Tibial nerve (tissue), 4 donors: ENCODE measurements around the gene MTA2. TPM values are rescaled to one million over a fixed set of nuclear protein-coding genes. Genes with fewer than 3 reads are reported as not detected.

Experiments used
- DNase-seq, 2 donors: peaks; one replicate each; pipeline ENCODE4 v3.0.0-alpha.2; 2019; ENCODE audit warnings: low spot score in 2 of 2
- H3K27ac ChIP-seq, 4 donors: fragments of 200-600 bp; sonication (generic) in 3 of 4; one replicate each; pipeline ENCODE4 v1.5.1; 2017 to 2019; ENCODE audit warnings: mild to moderate bottlenecking in 1 of 4
- H3K27me3 ChIP-seq, 2 donors: fragments of 200-600 bp; sonication (generic) in 1 of 2; one replicate each; pipeline versions ENCODE4 v1.5.1 to v1.6.0; 2017 to 2019
- H3K36me3 ChIP-seq, 3 donors: fragments of 200-600 bp; sonication (generic); one replicate each; pipeline ENCODE4 v1.5.1; 2018 to 2019
- H3K4me1 ChIP-seq, 4 donors: fragments of 200-600 bp; sonication (generic) in 3 of 4; one replicate each; pipeline ENCODE4 v1.5.1; 2017 to 2019
- H3K4me3 ChIP-seq, 4 donors: fragments of 200-600 bp; sonication (generic) in 3 of 4; one replicate each; pipeline ENCODE4 v1.5.1; 2017 to 2019; ENCODE audit warnings: mild to moderate bottlenecking in 1 of 4, moderate library complexity in 1 of 4
- H3K9me3 ChIP-seq, 4 donors: fragments of 200-600 bp; sonication (generic) in 3 of 4; one replicate each; pipeline ENCODE4 v1.5.1; 2017 to 2019
- EP300 ChIP-seq, 2 donors: sonication (generic); formaldehyde crosslinking; IDR thresholded peaks; one replicate each; pipeline ENCODE4 v1.6.1; 2017; ENCODE audit warnings: antibody characterized with exemption in 2 of 2, mild to moderate bottlenecking in 1 of 2
- POLR2A ChIP-seq, 2 donors: fragments of 450-650 bp; IDR thresholded peaks; one replicate each; pipeline ENCODE4 v1.6.1; 2017; ENCODE audit warnings: antibody characterized with exemption in 2 of 2, mild to moderate bottlenecking in 2 of 2, moderate library complexity in 2 of 2
- WGBS, 2 donors: methylation state at CpG; one replicate each; pipeline ENCODE4 v1.1.5; 2018; 5-methylcytosine and 5-hydroxymethylcytosine counted together
- total RNA-seq, 4 donors: library from RNA; depleted of rRNA; stranded (reverse); fragments of >200 nt; gene quantifications; one replicate each; pipeline ENCODE4 v1.1.0, GENCODE V29; 2016
- TF ChIP-seq, protein P1 (sequence below), 5 experiments: fragments of 200-600 bp in 3 of 5; fragments of 450-650 bp in 2 of 5; sonication (generic) in 3 of 5; IDR thresholded peaks; one replicate each; pipeline ENCODE4 v1.5.1; 2016 to 2019; ENCODE audit warnings: antibody characterized with exemption in 5 of 5, mild to moderate bottlenecking in 3 of 5, moderate library complexity in 2 of 5

Gene MTA2
- total RNA-seq, 4 donors from 2014 or later: 79.5 to 95.3 (median 88.8) TPM

DNA sequence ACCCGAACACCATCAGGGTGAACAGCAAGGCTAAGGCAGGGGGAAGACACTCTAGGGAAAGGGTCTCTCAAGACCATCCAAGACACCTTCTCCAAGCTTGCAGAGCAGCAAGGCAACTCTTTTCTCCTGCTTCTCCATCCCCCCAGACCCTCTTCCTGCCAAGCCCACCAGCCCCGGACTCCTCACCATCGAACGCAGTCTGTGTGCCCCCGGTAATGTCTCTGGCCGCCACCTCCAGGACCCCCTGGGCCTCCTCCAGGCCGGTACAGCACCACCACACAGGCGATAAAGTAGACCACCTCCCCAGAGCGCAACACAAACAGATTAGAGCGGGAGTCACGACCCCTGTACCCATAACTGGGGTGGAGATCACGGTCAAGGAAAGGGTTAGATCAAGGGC is 7.1 kb upstream of the MTA2 start:
- H3K9me3 ChIP-seq: no peaks in the 10 kb centered on the region
- no peak overlapping the region for H3K27ac ChIP-seq
- peaks cover 0 to 72% (median 0%) of the 10 kb centered on the region in 3 donors for H3K36me3 ChIP-seq
- no peak overlapping the region for H3K4me3 ChIP-seq
- no peak for DNase-seq
- TF ChIP-seq POLR2A (IDR thresholded peaks at IDR 0.05) (no peak), EP300 (IDR thresholded peaks at IDR 0.05) (no peak)
- TF ChIP-seq, protein P1, sequence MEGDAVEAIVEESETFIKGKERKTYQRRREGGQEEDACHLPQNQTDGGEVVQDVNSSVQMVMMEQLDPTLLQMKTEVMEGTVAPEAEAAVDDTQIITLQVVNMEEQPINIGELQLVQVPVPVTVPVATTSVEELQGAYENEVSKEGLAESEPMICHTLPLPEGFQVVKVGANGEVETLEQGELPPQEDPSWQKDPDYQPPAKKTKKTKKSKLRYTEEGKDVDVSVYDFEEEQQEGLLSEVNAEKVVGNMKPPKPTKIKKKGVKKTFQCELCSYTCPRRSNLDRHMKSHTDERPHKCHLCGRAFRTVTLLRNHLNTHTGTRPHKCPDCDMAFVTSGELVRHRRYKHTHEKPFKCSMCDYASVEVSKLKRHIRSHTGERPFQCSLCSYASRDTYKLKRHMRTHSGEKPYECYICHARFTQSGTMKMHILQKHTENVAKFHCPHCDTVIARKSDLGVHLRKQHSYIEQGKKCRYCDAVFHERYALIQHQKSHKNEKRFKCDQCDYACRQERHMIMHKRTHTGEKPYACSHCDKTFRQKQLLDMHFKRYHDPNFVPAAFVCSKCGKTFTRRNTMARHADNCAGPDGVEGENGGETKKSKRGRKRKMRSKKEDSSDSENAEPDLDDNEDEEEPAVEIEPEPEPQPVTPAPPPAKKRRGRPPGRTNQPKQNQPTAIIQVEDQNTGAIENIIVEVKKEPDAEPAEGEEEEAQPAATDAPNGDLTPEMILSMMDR (IDR thresholded peaks at IDR 0.05): no peak
- H3K4me1 ChIP-seq: peaks cover 6 to 58% (median 18%) of the 10 kb centered on the region in 4 donors
- no peaks in the 10 kb centered on the region for H3K27me3 ChIP-seq
- WGBS, 2 donors: 87 to 89% methylated on average over 12 of the region's 12 CpGs

DNA sequence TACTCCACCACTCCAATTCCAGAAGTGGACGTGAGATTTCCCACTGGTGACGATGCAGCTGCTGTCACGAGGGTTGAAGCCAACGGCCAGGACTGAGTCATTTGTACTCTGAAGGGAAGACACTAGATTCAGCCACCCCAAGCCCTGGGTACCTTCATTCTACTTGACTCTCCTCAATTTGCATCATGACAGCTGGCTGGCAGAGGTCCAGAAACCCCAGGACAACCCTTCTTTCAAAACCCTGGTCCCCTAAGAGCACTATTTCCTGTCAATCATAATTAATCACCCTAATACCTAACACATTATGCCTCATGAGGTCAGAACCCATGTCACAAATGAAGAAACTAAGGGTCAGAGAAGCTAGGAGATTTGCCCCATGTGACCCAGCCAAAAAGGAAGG is 6.0 kb upstream of the MTA2 start:
- H3K27me3 ChIP-seq: no peaks in the 10 kb centered on the region
- no peak overlapping the region for H3K4me3 ChIP-seq
- WGBS, 2 donors: 70% methylated on average over 4 of the region's 4 CpGs
- H3K27ac ChIP-seq: no peak overlapping the region
- H3K4me1 ChIP-seq: peaks cover 6 to 61% (median 18%) of the 10 kb centered on the region in 4 donors
- no peaks in the 10 kb centered on the region for H3K9me3 ChIP-seq
- H3K36me3 ChIP-seq: peaks cover 0 to 73% (median 0%) of the 10 kb centered on the region in 3 donors
- DNase-seq: no peak
- TF ChIP-seq EP300 (IDR thresholded peaks at IDR 0.05): no peak
- TF ChIP-seq, protein P1 (IDR thresholded peaks at IDR 0.05): no peak
- no peak for TF ChIP-seq POLR2A (IDR thresholded peaks at IDR 0.05)

DNA sequence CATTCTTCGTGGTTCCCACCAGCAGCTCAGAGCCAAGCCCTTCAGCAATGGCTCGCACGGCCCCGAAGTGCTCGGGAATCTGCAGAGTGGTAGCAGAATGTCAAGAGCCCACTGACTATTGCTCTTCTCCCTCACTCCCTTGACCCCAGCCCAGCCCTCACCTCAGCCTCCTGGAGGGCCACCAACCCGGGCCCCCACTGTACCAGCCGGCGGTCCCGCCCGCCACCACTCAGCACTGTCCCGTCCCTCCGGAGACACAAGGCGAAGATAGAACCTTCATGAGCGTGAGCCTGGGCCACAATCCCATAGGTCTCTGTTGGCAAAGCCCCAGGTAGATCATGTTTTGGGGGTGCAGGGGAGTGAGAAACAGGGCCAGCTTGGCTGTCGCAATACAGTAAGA is 4.2 kb upstream of the MTA2 start:
- H3K27ac ChIP-seq: no peak overlapping the region
- peaks cover 2 to 54% (median 11%) of the 10 kb centered on the region in 4 donors for H3K4me1 ChIP-seq
- no peaks in the 10 kb centered on the region for H3K9me3 ChIP-seq
- no peaks in the 10 kb centered on the region for H3K27me3 ChIP-seq
- peaks cover 0 to 72% (median 0%) of the 10 kb centered on the region in 3 donors for H3K36me3 ChIP-seq
- H3K4me3 ChIP-seq: no peak overlapping the region
- no peak for DNase-seq
- TF ChIP-seq POLR2A (IDR thresholded peaks at IDR 0.05) (no peak), EP300 (IDR thresholded peaks at IDR 0.05) (no peak)
- TF ChIP-seq, protein P1 (IDR thresholded peaks at IDR 0.05): no peak
- 91 to 96% methylated on average over 15 of the region's 15 CpGs for WGBS, 2 donors

DNA sequence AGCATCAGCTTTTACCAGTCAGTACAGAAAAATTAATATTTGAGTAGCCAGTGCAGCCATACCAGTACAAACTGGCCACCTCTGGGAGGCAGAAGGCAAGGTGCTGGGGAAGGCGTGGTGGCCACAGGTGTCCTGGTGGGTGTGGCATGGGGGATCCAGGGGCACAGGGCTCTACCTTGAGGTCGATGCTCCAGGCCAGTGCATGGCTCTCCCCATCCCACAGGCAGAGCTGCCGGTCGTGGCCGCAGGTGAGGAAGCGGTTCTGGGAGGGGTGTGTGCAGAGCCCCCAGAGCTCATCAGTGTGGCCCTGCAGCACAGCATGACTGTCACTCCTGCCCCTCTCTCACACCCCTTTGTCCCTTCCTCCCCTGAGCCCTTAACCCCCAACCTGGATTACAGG is 3.8 kb upstream of the MTA2 start:
- peaks cover 0 to 67% (median 0%) of the 10 kb centered on the region in 3 donors for H3K36me3 ChIP-seq
- H3K27ac ChIP-seq: peak overlapping the region in 2 of 4 donors; percentile 98 to 99
- H3K4me1 ChIP-seq: peaks cover 0 to 52% (median 8%) of the 10 kb centered on the region in 4 donors
- DNase-seq: no peak
- WGBS, 2 donors: 80 to 88% methylated on average over 6 of the region's 6 CpGs
- H3K9me3 ChIP-seq: no peaks in the 10 kb centered on the region
- H3K4me3 ChIP-seq: no peak overlapping the region
- TF ChIP-seq, protein P1 (IDR thresholded peaks at IDR 0.05): no peak
- TF ChIP-seq POLR2A (IDR thresholded peaks at IDR 0.05) (no peak), EP300 (IDR thresholded peaks at IDR 0.05) (no peak)
- H3K27me3 ChIP-seq: no peaks in the 10 kb centered on the region

DNA sequence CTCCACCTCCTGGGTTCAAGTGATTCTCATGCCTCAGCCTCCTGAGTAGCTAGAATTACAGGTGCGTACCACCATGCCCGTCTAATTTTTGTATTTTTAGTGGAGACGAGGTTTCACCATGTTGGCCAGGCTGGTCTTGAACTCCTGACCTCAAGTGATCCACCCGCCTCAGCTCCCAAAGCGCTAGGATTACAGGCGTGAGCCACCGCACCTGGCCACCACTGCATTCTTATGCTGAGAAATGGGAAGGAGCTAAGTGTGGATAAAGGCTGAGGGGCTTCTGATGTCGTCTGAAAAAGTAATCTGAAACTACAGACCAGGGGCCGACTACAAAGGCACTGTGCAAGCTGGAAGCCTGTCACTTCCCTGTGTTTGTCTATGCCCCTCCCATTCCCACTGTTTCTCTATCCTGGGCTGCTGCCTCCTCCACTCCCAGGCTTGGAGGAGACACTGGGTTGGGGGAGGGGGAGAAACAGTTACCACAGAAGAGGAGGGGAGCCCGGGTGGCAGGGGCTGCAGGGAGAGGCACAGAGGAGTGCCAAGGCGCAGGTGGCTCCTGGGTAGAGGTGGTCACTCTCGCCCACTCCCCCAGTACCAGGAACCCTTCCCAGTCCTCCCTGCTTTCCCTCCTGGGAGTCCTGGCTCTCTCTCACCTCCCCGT is 2.9 kb upstream of the MTA2 start:
- TF ChIP-seq, protein P1 (IDR thresholded peaks at IDR 0.05): no peak
- TF ChIP-seq POLR2A (IDR thresholded peaks at IDR 0.05) (no peak), EP300 (IDR thresholded peaks at IDR 0.05) (no peak)
- 71 to 72% methylated on average over 13 of the region's 13 CpGs for WGBS, 2 donors
- Histone ChIP-seq H3K9me3 (no peaks in the 10 kb centered on the region), H3K27ac (peak overlapping the region in 2 of 4 donors; percentile 98 to 99), H3K4me3 (no peak overlapping the region), H3K4me1 (peaks cover 0 to 52% (median 15%) of the 10 kb centered on the region in 4 donors), H3K36me3 (peaks cover 0 to 58% (median 0%) of the 10 kb centered on the region in 3 donors), H3K27me3 (no peaks in the 10 kb centered on the region)
- no peak for DNase-seq
